Kidney (tissue), 14 donors: ENCODE data around the gene GNG11. TPM values are rescaled to one million over a fixed set of nuclear protein-coding genes. Genes with fewer than 3 reads are reported as not detected.
"Not testable (repeated sequence)": the region's sequence is repeated elsewhere in the genome, so short reads cannot be mapped to it uniquely, and the experiment has no call there.

ENCODE experiments used
- DNase-seq, 5 donors: peaks; one replicate each; pipeline ENCODE4 v3.0.0-alpha.2; 2013 to 2020
- FAIRE-seq: peaks from 2 replicates; lab custom pipeline; 2012; peaks lifted over from hg19 to GRCh38; lab: Jason Lieb, UNC
- H3K27ac ChIP-seq, 2 donors: one replicate each; pipeline ENCODE4 v1.7.0; 2013; ENCODE audit warnings: low read depth in 2 of 2, low read length in 2 of 2, inconsistent platforms in 1 of 2
- H3K27me3 ChIP-seq: one replicate; pipeline ENCODE4 v1.7.1; 2013; ENCODE audit warnings: low read length, inconsistent platforms; ENCODE audit not compliant: control insufficient read depth, insufficient read depth
- H3K36me3 ChIP-seq, 3 donors: one replicate each; pipeline versions ENCODE4 v1.7.0 to v1.7.1; 2013; ENCODE audit warnings: low read length in 3 of 3, control low read depth in 1 of 3, inconsistent platforms in 1 of 3; ENCODE audit not compliant: insufficient read depth in 3 of 3, control insufficient read depth in 2 of 3
- H3K4me1 ChIP-seq, 3 donors: one replicate each; pipeline versions ENCODE4 v1.7.0 to v1.7.1; 2013; ENCODE audit warnings: low read length in 3 of 3, inconsistent platforms in 1 of 3, low read depth in 1 of 3; ENCODE audit not compliant: control insufficient read depth in 2 of 3, insufficient read depth in 2 of 3
- H3K4me3 ChIP-seq, 3 donors: one replicate each; pipeline versions ENCODE4 v1.7.0 to v1.8.1; 2013; ENCODE audit warnings: low read length in 3 of 3, control low read depth in 1 of 3, inconsistent platforms in 1 of 3
- H3K9ac ChIP-seq, 3 donors: one replicate each; pipeline versions ENCODE4 v1.7.0 to v1.7.1; 2013; ENCODE audit warnings: low read length in 3 of 3, control low read depth in 1 of 3, inconsistent platforms in 1 of 3
- H3K9me3 ChIP-seq, 3 donors: one replicate each; pipeline versions ENCODE4 v1.7.0 to v1.7.1; 2013; ENCODE audit warnings: low read length in 3 of 3, control low read depth in 1 of 3, inconsistent platforms in 1 of 3; ENCODE audit not compliant: control insufficient read depth in 2 of 3, insufficient read depth in 1 of 3
- intact Hi-C: fragments of 100-400 bp; cut with DNase I; formaldehyde crosslinking; loops from one replicate; pipeline ENCODE4 v1.11.1; 2022
- polyA plus RNA-seq: library from polyadenylated mRNA; stranded (reverse); fragments of 350-450 nt; fragmentation: Illumina TruSeq; extraction: RNeasy Lipid Tissue Mini Kit (QIAGEN cat#74804); gene quantifications from one replicate; pipeline ENCODE4 v1.2.3, GENCODE V29; 2014; ENCODE audit warnings: low read depth, low replicate concordance; ENCODE audit not compliant: insufficient read depth
- total RNA-seq: library from RNA; stranded (reverse); fragmentation: NEBNext Ultra II Directional; extraction: Animal tissue kit (Norgen Biotek cat#: 25700); gene quantifications from one replicate; pipeline ENCODE4 v1.2.1, GENCODE V29; 2021
- TF ChIP-seq, protein P1 (sequence below): IDR thresholded peaks from 3 replicates; pipeline ENCODE4 v1.5.1; 2012; ENCODE audit warnings: mild to moderate bottlenecking, moderate library complexity, borderline replicate concordance; ENCODE audit not compliant: insufficient read depth; ENCODE audit errors: extremely low read depth
- donor health status: control.
- donor health status: control.
- donor health status: control.
- donor health status: control.
- donor health status: control.
- donor health status: DM: yes; HTN: yes; CAD: no.
- donor health status: Normal renal cell carcinoma (clear cell type).

Gene GNG11
- total and polyA plus RNA-seq, 2 donors from 2014 or later: 23.1 to 45.0 TPM

DNA sequence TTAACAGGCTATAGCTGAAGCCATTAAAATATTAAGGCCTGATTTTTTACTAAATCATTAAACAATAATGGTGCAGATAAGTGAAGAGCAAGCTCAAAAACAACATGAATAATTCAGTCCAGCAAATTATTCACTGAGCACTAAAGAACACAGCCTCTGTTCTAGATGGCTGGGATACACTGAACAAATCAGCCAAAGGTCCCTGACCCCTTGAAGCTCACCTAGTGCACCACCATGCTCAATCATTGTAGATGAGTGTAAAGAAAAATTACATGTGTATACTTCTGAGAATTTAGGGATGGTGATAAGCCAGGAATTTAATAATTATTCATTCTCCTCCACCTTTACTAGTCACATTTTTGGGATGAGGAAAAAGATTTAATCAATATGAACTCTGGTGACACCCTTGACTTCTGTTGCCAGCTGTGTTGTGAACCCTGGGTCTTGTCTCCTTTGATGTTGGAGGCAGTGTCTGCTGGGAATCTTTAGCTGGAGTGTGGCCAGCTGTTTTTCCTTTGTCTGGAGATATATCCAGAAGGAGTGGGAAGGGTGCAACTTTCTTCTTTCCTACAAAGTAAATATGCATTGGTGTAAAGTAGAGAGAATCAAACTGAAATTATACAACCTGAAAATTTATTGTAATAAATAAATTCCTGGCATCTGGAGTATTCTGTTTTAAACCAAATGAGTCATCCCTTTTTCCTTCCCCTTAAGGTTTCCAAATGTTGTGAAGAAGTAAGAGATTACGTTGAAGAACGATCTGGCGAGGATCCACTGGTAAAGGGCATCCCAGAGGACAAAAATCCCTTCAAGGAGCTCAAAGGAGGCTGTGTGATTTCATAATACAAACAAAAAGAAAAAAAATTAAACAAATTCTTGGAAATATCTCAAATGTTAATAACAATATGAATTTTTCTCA lies 11.2 kb upstream of the GNG11 start:
- H3K27me3 ChIP-seq: no peaks in the 10 kb centered on the region
- DNase-seq: no peak
- FAIRE-seq: peak; percentile 8
- no peaks in the 10 kb centered on the region for H3K36me3 ChIP-seq
- H3K9ac ChIP-seq: no peak overlapping the region
- TF ChIP-seq, protein P1, sequence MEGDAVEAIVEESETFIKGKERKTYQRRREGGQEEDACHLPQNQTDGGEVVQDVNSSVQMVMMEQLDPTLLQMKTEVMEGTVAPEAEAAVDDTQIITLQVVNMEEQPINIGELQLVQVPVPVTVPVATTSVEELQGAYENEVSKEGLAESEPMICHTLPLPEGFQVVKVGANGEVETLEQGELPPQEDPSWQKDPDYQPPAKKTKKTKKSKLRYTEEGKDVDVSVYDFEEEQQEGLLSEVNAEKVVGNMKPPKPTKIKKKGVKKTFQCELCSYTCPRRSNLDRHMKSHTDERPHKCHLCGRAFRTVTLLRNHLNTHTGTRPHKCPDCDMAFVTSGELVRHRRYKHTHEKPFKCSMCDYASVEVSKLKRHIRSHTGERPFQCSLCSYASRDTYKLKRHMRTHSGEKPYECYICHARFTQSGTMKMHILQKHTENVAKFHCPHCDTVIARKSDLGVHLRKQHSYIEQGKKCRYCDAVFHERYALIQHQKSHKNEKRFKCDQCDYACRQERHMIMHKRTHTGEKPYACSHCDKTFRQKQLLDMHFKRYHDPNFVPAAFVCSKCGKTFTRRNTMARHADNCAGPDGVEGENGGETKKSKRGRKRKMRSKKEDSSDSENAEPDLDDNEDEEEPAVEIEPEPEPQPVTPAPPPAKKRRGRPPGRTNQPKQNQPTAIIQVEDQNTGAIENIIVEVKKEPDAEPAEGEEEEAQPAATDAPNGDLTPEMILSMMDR: no peak
- no peak overlapping the region for H3K4me3 ChIP-seq
- H3K27ac ChIP-seq: peak overlapping the region in 1 of 2 donors; percentile 59
- no peaks in the 10 kb centered on the region for H3K9me3 ChIP-seq
- no peaks in the 10 kb centered on the region for H3K4me1 ChIP-seq
- intact Hi-C loops: no loop called here

DNA sequence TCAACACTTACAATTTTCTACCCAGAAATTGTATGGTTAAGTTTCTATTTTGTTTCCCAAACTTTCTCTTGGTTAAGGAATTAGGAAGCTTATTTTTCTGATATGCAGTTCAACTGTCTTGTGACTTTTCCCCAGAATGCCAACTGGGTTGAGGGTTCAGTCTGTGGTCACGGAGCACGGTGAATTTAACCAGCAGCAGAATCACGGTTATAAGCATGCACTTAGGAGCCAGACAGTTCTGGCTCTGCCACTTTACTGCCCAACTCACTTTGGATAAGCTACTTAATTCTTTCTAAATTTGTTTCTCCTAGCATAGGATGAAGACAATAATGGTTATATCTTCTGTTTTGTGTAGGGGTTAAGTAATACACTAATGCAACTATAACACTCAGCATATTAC lies 10.3 kb upstream of the GNG11 start:
- H3K4me3 ChIP-seq, FAIRE-seq, H3K27me3 ChIP-seq, H3K9me3 ChIP-seq, H3K4me1 ChIP-seq, H3K9ac ChIP-seq, H3K36me3 ChIP-seq, DNase-seq, intact Hi-C loops, H3K27ac ChIP-seq: not testable (repeated sequence)

DNA sequence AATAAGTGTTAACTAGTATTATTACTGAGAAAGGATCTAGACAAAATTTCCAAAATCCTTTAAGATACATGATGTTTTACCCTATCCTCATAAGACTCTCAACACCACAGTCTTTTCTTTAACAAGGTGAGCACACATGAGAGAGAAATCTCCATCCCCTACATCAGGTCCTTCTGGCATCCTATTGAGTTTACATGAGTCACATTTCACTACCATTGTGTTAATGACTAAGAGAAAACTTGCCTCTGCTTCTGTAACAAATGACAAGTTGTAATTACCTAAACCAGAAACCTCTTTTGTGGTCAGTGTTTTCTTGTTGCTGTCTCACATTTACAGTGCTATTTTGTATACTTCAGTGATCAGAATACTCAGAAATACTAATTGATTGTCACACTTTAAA lies 9.9 kb upstream of the GNG11 start:
- intact Hi-C loops, H3K27ac ChIP-seq, H3K9me3 ChIP-seq, H3K4me3 ChIP-seq, FAIRE-seq, H3K9ac ChIP-seq, H3K4me1 ChIP-seq, H3K27me3 ChIP-seq, DNase-seq, H3K36me3 ChIP-seq: not testable (repeated sequence)

DNA sequence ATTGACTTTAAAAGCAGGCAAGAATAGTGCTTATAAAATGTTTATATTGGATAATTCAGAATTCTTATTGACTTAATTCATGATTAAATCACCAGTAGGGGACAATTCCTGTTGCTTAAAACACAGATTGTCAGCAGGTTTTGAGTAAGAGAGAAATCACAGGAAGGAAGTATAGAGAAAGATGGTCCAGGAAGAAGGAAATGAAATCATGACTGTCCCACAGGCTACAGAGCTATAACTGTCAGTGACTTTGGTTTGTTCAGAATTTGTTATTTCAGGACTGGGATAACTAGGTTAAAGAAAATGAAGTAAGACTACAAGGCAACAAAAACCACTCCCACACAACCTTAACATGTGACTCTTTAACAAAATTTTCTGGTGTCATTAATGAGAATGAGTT lies 8.3 kb upstream of the GNG11 start:
- Histone ChIP-seq H3K4me3 (no peak overlapping the region), H3K27ac (no peak overlapping the region), H3K36me3 (no peaks in the 10 kb centered on the region), H3K4me1 (no peaks in the 10 kb centered on the region), H3K27me3 (no peaks in the 10 kb centered on the region), H3K9ac (no peak overlapping the region), H3K9me3 (no peaks in the 10 kb centered on the region)
- FAIRE-seq (no peak), DNase-seq (no peak)
- intact Hi-C loops: no loop called here
- TF ChIP-seq, protein P1: no peak
